Gastroesophageal sphincter (tissue), 4 donors: Measurements from ENCODE around the gene CPVL. TPM values are rescaled to one million over a fixed set of nuclear protein-coding genes. Genes with fewer than 3 reads are reported as not detected.

ENCODE experiments used
- ATAC-seq: fragments of 150-250 bp; one replicate; pipeline ENCODE4 v1.9.1; 2016; ENCODE audit warnings: mild to moderate bottlenecking, moderate library complexity
- H3K27ac ChIP-seq, 4 donors: fragments of 200-600 bp; sonication (generic) in 3 of 4; 1 replicate in 3 of 4; 2 replicates in 1 of 4; pipeline ENCODE4 v1.5.1; 2016 to 2019
- H3K27me3 ChIP-seq: fragments of 200-600 bp; sonication (generic); one replicate; pipeline ENCODE4 v1.5.1; 2019
- H3K36me3 ChIP-seq, 2 donors: fragments of 200-600 bp; sonication (generic); one replicate each; pipeline ENCODE4 v1.5.1; 2019; ENCODE audit warnings: control low read depth in 1 of 2
- H3K4me1 ChIP-seq, 3 donors: fragments of 200-600 bp; sonication (generic); 1 replicate in 2 of 3; 2 replicates in 1 of 3; pipeline ENCODE4 v1.5.1; 2016 to 2019; ENCODE audit warnings: control low read depth in 2 of 3
- H3K4me3 ChIP-seq, 2 donors: fragments of 200-600 bp; sonication (generic); one replicate each; pipeline ENCODE4 v1.5.1; 2019; ENCODE audit warnings: mild to moderate bottlenecking in 1 of 2, moderate library complexity in 1 of 2
- H3K9me3 ChIP-seq, 3 donors: fragments of 200-600 bp; sonication (generic); one replicate each; pipeline ENCODE4 v1.5.1; 2017 to 2019; ENCODE audit warnings: control low read depth in 2 of 3
- CTCF ChIP-seq, 4 experiments: fragments of 200-600 bp in 2 of 4; fragments of 450-650 bp in 2 of 4; sonication (generic) in 1 of 4; IDR thresholded peaks; one replicate each; pipeline ENCODE4 v1.5.1; 2017 to 2019; ENCODE audit warnings: antibody characterized with exemption in 4 of 4, mild to moderate bottlenecking in 2 of 4, moderate library complexity in 2 of 4
- EP300 ChIP-seq: sonication (generic); formaldehyde crosslinking; IDR thresholded peaks from one replicate; pipeline ENCODE4 v1.6.1; 2017; ENCODE audit warnings: antibody characterized with exemption, mild to moderate bottlenecking
- POLR2A ChIP-seq, 2 donors: fragments of 450-650 bp; IDR thresholded peaks; one replicate each; pipeline ENCODE4 v1.6.1; 2017; ENCODE audit warnings: antibody characterized with exemption in 2 of 2, mild to moderate bottlenecking in 2 of 2, moderate library complexity in 1 of 2
- POLR2AphosphoS5 ChIP-seq: sonication (generic); formaldehyde crosslinking; IDR thresholded peaks from one replicate; pipeline ENCODE4 v1.6.1; 2017; ENCODE audit warnings: antibody characterized with exemption
- WGBS, 2 donors: methylation state at CpG; one replicate each; pipeline ENCODE4 v1.1.5; 2018; ENCODE audit warnings: low coverage in 1 of 2; 5-methylcytosine and 5-hydroxymethylcytosine counted together
- total RNA-seq, 4 donors: library from RNA; depleted of rRNA; stranded (reverse); fragments of >200 nt; gene quantifications; one replicate each; pipeline ENCODE4 v1.1.0, GENCODE V29; 2016

The CPVL gene
- total RNA-seq, 4 donors from 2014 or later = 4.8 to 24.6 (median 15.1) TPM

- Histone ChIP-seq H3K9me3 (no peaks in the 10 kb centered on the region), H3K27ac (no peak overlapping the region), H3K4me1 (peaks cover 0 to 9% (median 0%) of the 10 kb centered on the region in 3 donors), H3K36me3 (no peaks in the 10 kb centered on the region), H3K4me3 (no peak overlapping the region), H3K27me3 (peaks cover 8% of the 10 kb centered on the region)
- TF ChIP-seq CTCF (IDR thresholded peaks at IDR 0.05) = no peak
- 76 to 80% methylated on average over 4 to 12 of the region's 12 CpGs for WGBS, 2 donors
- no peak for ATAC-seq
Measured at GRCh38 chr7:28999895-29000716, 146.2 kb downstream of the CPVL start.

GRCh38 chr7:28999427-28999826, 146.9 kb downstream of the CPVL start:
- peaks cover 8% of the 10 kb centered on the region for H3K27me3 ChIP-seq
- H3K4me3 ChIP-seq = no peak overlapping the region
- H3K36me3 ChIP-seq = no peaks in the 10 kb centered on the region
- 98 to 100% methylated on average over 1 to 5 of the region's 5 CpGs for WGBS, 2 donors
- H3K9me3 ChIP-seq = no peaks in the 10 kb centered on the region
- peaks cover 0 to 9% (median 0%) of the 10 kb centered on the region in 3 donors for H3K4me1 ChIP-seq
- ATAC-seq = no peak
- TF ChIP-seq CTCF (IDR thresholded peaks at IDR 0.05) = no peak
- TF ChIP-seq EP300 = no peak
- TF ChIP-seq POLR2A (IDR thresholded peaks at IDR 0.05) = no peak
- no peak for TF ChIP-seq POLR2AphosphoS5
- no peak overlapping the region for H3K27ac ChIP-seq

GRCh38 chr7:28998105-28998504, 148.2 kb downstream of the CPVL start:
- no peaks in the 10 kb centered on the region for H3K9me3 ChIP-seq
- no peaks in the 10 kb centered on the region for H3K36me3 ChIP-seq
- no peak overlapping the region for H3K4me3 ChIP-seq
- H3K4me1 ChIP-seq = peaks cover 0 to 9% (median 0%) of the 10 kb centered on the region in 3 donors
- TF ChIP-seq POLR2AphosphoS5 = peak; percentile 17
- TF ChIP-seq CTCF (IDR thresholded peaks at IDR 0.05) = no peak
- H3K27me3 ChIP-seq = peaks cover 8% of the 10 kb centered on the region
- no peak for ATAC-seq
- whole genome bisulfite sequencing, 2 donors = 50 to 80% methylated on average over 2 to 3 of the region's 4 CpGs
- no peak overlapping the region for H3K27ac ChIP-seq

GRCh38 chr7:28996836-28997235, 149.5 kb downstream of the CPVL start:
- ATAC-seq = no peak
- Histone ChIP-seq H3K36me3 (no peaks in the 10 kb centered on the region), H3K9me3 (no peaks in the 10 kb centered on the region), H3K4me1 (peaks cover 0 to 9% (median 0%) of the 10 kb centered on the region in 3 donors), H3K27ac (no peak overlapping the region), H3K4me3 (no peak overlapping the region), H3K27me3 (peaks cover 5% of the 10 kb centered on the region)
- no peak for TF ChIP-seq POLR2A (IDR thresholded peaks at IDR 0.05)
- 59 to 75% methylated on average over 3 to 6 of the region's 6 CpGs for WGBS, 2 donors

- TF ChIP-seq CTCF (IDR thresholded peaks at IDR 0.05) = no peak
- TF ChIP-seq EP300 = no peak
- no peak for TF ChIP-seq POLR2AphosphoS5
- TF ChIP-seq POLR2A (IDR thresholded peaks at IDR 0.05) = no peak
- 77 to 86% methylated on average over 1 to 4 of the region's 4 CpGs for WGBS, 2 donors
- Histone ChIP-seq H3K36me3 (no peaks in the 10 kb centered on the region), H3K4me3 (no peak overlapping the region), H3K4me1 (peaks cover 0 to 15% (median 9%) of the 10 kb centered on the region in 3 donors), H3K27ac (no peak overlapping the region), H3K27me3 (no peaks in the 10 kb centered on the region), H3K9me3 (no peaks in the 10 kb centered on the region)
- ATAC-seq = no peak
Measured at GRCh38 chr7:28993371-28993770, 153.0 kb downstream of the CPVL start.
